A673 (cell line): ENCODE results near the gene METTL9. TPM values are rescaled to one million over a fixed set of nuclear protein-coding genes. Genes with fewer than 3 reads are reported as not detected.
"Not testable (repeated sequence)": the region's sequence is repeated elsewhere in the genome, so short reads cannot be mapped to it uniquely, and the experiment has no call there.

Source experiments
- BruUV-seq: library from RNA; stranded (reverse); fragments of 400-500 nt; replicated peaks from 2 replicates; lab custom pipeline; 2021; lab: Mats Ljungman, UMichigan
- CTCF ChIA-PET: fragments of 300-600 bp; sonication (Branson Sonifier 250); formaldehyde crosslinking; loops from one replicate; lab custom pipeline; 2022; ENCODE audit warnings: antibody characterized with exemption; lab: Charles Lee
- POLR2A ChIA-PET: fragments of 300-600 bp; sonication (Branson Sonifier 250); formaldehyde crosslinking; loops from one replicate; lab custom pipeline; 2022; ENCODE audit warnings: antibody characterized with exemption; ENCODE audit not compliant: low non-redundant PET; lab: Charles Lee
- DNase-seq: peaks from one replicate; pipeline ENCODE4 v3.0.0-alpha.2; 2015; ENCODE audit warnings: low spot score
- H3K27ac ChIP-seq: fragments of 200-600 bp; sonication (generic); 2 replicates; pipeline ENCODE4 v1.5.1; 2016; ENCODE audit warnings: mixed run types, low read depth, mild to moderate bottlenecking, mixed read lengths, antibody characterized with exemption, low read length; ENCODE audit not compliant: poor library complexity, severe bottlenecking
- H3K27me3 ChIP-seq: fragments of 200-600 bp; sonication (generic); replicated peaks from 2 replicates; pipeline ENCODE4 v1.6.1; 2017; ENCODE audit warnings: mixed run types, low read depth, mild to moderate bottlenecking, mixed read lengths, antibody characterized with exemption, low read length; ENCODE audit not compliant: insufficient read depth, poor library complexity
- H3K36me3 ChIP-seq: fragments of 200-600 bp; sonication (generic); 2 replicates; pipeline ENCODE4 v1.6.1; 2016; ENCODE audit warnings: mixed run types, mild to moderate bottlenecking, mixed read lengths, antibody characterized with exemption, low read length; ENCODE audit not compliant: insufficient read depth, poor library complexity, severe bottlenecking
- H3K4me1 ChIP-seq: fragments of 200-600 bp; sonication (generic); 2 replicates; pipeline ENCODE4 v1.6.1; 2017; ENCODE audit warnings: mixed run types, mild to moderate bottlenecking, mixed read lengths, antibody characterized with exemption, low read length; ENCODE audit not compliant: insufficient read depth, poor library complexity, severe bottlenecking
- H3K4me3 ChIP-seq: fragments of 200-600 bp; sonication (generic); 2 replicates; pipeline ENCODE4 v1.5.1; 2016; ENCODE audit warnings: low read depth, mixed run types, mild to moderate bottlenecking, mixed read lengths, low read length; ENCODE audit not compliant: poor library complexity, severe bottlenecking
- H3K9me3 ChIP-seq: fragments of 200-600 bp; sonication (generic); 2 replicates; pipeline ENCODE4 v1.6.1; 2016; ENCODE audit warnings: mixed run types, low read depth, mild to moderate bottlenecking, mixed read lengths, antibody characterized with exemption, low read length; ENCODE audit not compliant: poor library complexity, severe bottlenecking
- CTCF ChIP-seq: fragments of 300-800, 200-600 bp; sonication (generic); conservative IDR thresholded peaks from 2 replicates; pipeline ENCODE4 v1.5.1; 2017; ENCODE audit warnings: low read depth, mild to moderate bottlenecking, antibody characterized with exemption, low read length, moderate library complexity, mixed read lengths
- EZH2 ChIP-seq: fragments of 200-600 bp; sonication (generic); IDR thresholded peaks from 2 replicates; pipeline ENCODE4 v1.6.1; 2017; ENCODE audit warnings: borderline replicate concordance, low read depth, mild to moderate bottlenecking, mixed read lengths, antibody characterized with exemption, low read length; ENCODE audit not compliant: poor library complexity, severe bottlenecking
- intact Hi-C: fragments of 100-400 bp; cut with micrococcal nuclease; formaldehyde crosslinking; loops from one replicate; pipeline ENCODE4 v1.10.0; 2022; ENCODE audit not compliant: unreplicated experiment
- total RNA-seq: library from RNA; stranded (reverse); gene quantifications from 2 replicates; pipeline ENCODE4 v1.2.3, GENCODE V29; 2021

METTL9 gene
- total RNA-seq, 1 experiment from 2014 or later = 151 TPM

DNA sequence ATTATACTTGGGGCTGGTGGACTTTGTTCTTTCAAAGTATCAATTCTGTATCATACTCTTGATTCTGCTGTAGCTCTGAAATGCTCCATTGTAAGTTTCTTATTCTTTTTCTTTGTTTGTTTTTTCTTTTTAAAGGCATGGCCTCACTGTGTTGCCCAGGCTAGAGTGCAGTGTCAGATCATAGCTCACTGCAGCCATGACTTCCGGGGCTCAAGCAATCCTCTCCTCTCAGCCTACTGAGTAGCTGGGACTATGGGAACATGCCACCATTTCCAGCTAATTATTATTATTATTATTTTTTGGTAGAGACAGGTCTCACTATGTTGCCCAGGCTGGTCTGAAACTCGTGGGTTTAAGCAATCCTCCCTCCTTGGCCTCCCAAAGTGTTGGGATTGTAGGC is 38.9 kb upstream of the METTL9 start:
- peaks cover 7% of the 10 kb centered on the region for H3K27me3 ChIP-seq
- POLR2A ChIA-PET = no interaction called here
- H3K27ac ChIP-seq = no peak overlapping the region
- no peak for DNase-seq
- no peak for TF ChIP-seq EZH2
- no peak for TF ChIP-seq CTCF
- intact Hi-C loops = no loop called here
- H3K4me3 ChIP-seq = no peak overlapping the region
- H3K4me1 ChIP-seq = no peaks in the 10 kb centered on the region
- CTCF ChIA-PET = interaction anchor here (0.6 kb wide), 1 partner anchor 142 kb away, joined by 4 read pairs; no protein-coding TSS in a partner anchor
- H3K9me3 ChIP-seq = no peaks in the 10 kb centered on the region
- H3K36me3 ChIP-seq = no peaks in the 10 kb centered on the region
- BruUV-seq = no TSS peak

GRCh38 chr16:21563676-21564075 is 35.7 kb upstream of the METTL9 start:
- H3K4me3 ChIP-seq = no peak overlapping the region
- no peaks in the 10 kb centered on the region for H3K4me1 ChIP-seq
- no peaks in the 10 kb centered on the region for H3K9me3 ChIP-seq
- intact Hi-C loops = no loop called here
- no peaks in the 10 kb centered on the region for H3K27me3 ChIP-seq
- TF ChIP-seq CTCF = no peak
- TF ChIP-seq EZH2 = no peak
- CTCF ChIA-PET = no interaction called here
- POLR2A ChIA-PET = interaction anchor here (0.7 kb wide), 1 partner anchor 1978 kb away, joined by 3 read pairs; no protein-coding TSS in a partner anchor
- no TSS peak for BruUV-seq
- DNase-seq = no peak
- H3K36me3 ChIP-seq = no peaks in the 10 kb centered on the region
- H3K27ac ChIP-seq = no peak overlapping the region

- H3K27me3 ChIP-seq, H3K36me3 ChIP-seq, H3K4me3 ChIP-seq, CTCF ChIA-PET, BruUV-seq, H3K4me1 ChIP-seq, intact Hi-C loops, DNase-seq, H3K9me3 ChIP-seq, H3K27ac ChIP-seq: not testable (repeated sequence)
- POLR2A ChIA-PET = interaction anchor here (0.7 kb wide), 1 partner anchor 1978 kb away, joined by 3 read pairs; no protein-coding TSS in a partner anchor
Observed at GRCh38 chr16:21564367-21564766, 35.0 kb upstream of the METTL9 start.

- H3K9me3 ChIP-seq = no peaks in the 10 kb centered on the region
- CTCF ChIA-PET = no interaction called here
- no peaks in the 10 kb centered on the region for H3K4me1 ChIP-seq
- no peak overlapping the region for H3K27ac ChIP-seq
- TF ChIP-seq EZH2 (no peak), CTCF (no peak)
- H3K27me3 ChIP-seq = no peaks in the 10 kb centered on the region
- BruUV-seq = no TSS peak
- intact Hi-C loops = loop anchor here (5.0 kb wide), 1 partner anchor 757 kb away; no protein-coding TSS in a partner anchor
- DNase-seq = no peak
- POLR2A ChIA-PET = interaction anchor here (0.5 kb wide), 1 partner anchor 836 kb away, joined by 3 read pairs; no protein-coding TSS in a partner anchor
- H3K4me3 ChIP-seq = no peak overlapping the region
- no peaks in the 10 kb centered on the region for H3K36me3 ChIP-seq
Observed at GRCh38 chr16:21565507-21565860, 33.9 kb upstream of the METTL9 start.
